Glomerular visceral epithelial cell (primary cell): Measurements from ENCODE around the gene FER1L5.

Experiments used
- DNase-seq: peaks from one replicate; pipeline ENCODE4 v3.0.0-alpha.2; 2016; ENCODE audit errors: extremely low spot score

FER1L5 gene

GRCh38 chr2:96680561-96681141 is 38.1 kb downstream of the FER1L5 start:
- no peak for DNase-seq

- DNase-seq, result no peak
These were observed 39.0 kb downstream of the FER1L5 start for GRCh38 chr2:96681540-96681939.

GRCh38 chr2:96683307-96683706 is 40.7 kb downstream of the FER1L5 start:
- DNase-seq, result no peak

- DNase-seq, result no peak
These were observed 41.6 kb downstream of the FER1L5 start for GRCh38 chr2:96683972-96684820.

- no peak for DNase-seq
These were observed 42.5 kb downstream of the FER1L5 start for GRCh38 chr2:96684883-96685576.

- no peak for DNase-seq
These were observed 43.3 kb downstream of the FER1L5 start for GRCh38 chr2:96685577-96686459.

GRCh38 chr2:96687266-96687665 is 44.7 kb downstream of the FER1L5 start:
- no peak for DNase-seq

GRCh38 chr2:96687711-96688640 is 45.4 kb downstream of the FER1L5 start:
- DNase-seq, result no peak

GRCh38 chr2:96688649-96689430 is 46.3 kb downstream of the FER1L5 start:
- no peak for DNase-seq

- DNase-seq, result no peak
These were observed 46.9 kb downstream of the FER1L5 start for GRCh38 chr2:96689431-96689991.

- no peak for DNase-seq
These were observed 47.9 kb downstream of the FER1L5 start for GRCh38 chr2:96690306-96691021.

- DNase-seq, result no peak
These were observed 48.6 kb downstream of the FER1L5 start for GRCh38 chr2:96691022-96691612.

- no peak for DNase-seq
These were observed 49.8 kb downstream of the FER1L5 start for GRCh38 chr2:96692094-96692971.

- DNase-seq, result no peak
These were observed 51.0 kb downstream of the FER1L5 start for GRCh38 chr2:96693286-96694200.

- no peak for DNase-seq
These were observed 51.7 kb downstream of the FER1L5 start for GRCh38 chr2:96694279-96694678.

- no peak for DNase-seq
These were observed 52.4 kb downstream of the FER1L5 start for GRCh38 chr2:96694816-96695455.
